ENCODE results near the gene B3GALT6. TPM values are rescaled to one million over a fixed set of nuclear protein-coding genes. Genes with fewer than 3 reads are reported as not detected.

B3GALT6 gene
- polyA plus RNA-seq, 1 experiment = 20.9 TPM

DNA sequence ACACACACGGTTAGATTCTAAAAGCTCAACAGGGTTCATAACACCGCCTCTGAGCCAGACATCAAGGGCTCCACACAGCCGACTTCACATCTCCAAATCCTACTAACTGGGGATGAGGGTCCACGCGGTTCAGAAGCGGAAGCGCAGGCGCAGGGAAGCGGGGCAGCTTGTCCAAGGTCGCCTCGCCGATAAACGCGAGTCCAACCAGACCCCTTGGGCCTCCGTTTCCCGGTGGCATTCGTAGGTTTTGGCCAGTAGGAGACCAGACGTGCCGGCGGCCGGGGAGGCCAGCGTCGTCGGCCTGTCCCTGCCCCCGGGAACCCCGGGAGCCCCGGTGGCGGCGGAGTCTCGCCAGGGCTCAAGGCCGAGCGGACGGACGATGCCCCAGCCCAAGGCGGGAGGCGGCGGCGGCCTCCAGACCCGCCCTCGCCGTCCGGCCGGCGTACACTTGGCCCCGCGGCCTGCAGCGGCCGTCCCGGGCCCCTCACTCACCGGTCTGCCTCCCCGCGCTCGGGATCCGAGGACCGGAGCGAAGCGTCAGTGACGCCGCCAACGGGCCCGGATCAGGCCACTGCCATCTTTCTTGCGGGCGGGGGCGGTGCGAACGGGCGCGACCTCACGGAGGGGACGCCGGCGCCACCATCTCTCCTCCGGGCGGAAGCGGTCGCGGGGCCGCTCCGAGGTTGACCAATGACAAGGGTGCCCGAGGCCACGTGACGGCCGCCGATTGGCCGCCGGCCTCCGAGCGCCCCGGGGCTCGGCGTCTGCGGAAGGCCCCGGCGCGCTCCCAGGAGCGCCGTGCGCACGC, 433 bp upstream of the B3GALT6 start, which contains the start of gene SDF4:
Gene SDF4 (minus strand): TSS at position 602 of the 808 bp plus-strand sequence. CDS start 3,229 bp downstream, outside the sequence.
- H3K27me3 ChIP-seq (ENCODE audit: control insufficient read depth, insufficient read depth, low read length) = no peaks in the 10 kb centered on the region
- ChIA-PET CTCF (interaction anchor here (0.7 to 3.5 kb wide), 5 partner anchors 106 to 218 kb away, joined by 3 to 32 read pairs (median 4); partner anchors contain the start of gene ISG15), POLR2A (interaction anchor here (0.6 kb wide), 1 partner anchor 40 kb away, joined by 6 read pairs; no protein-coding TSS in a partner anchor)
- peak; percentile 68 for DNase-seq (ENCODE audit: low read depth)
- TF ChIP-seq, protein P1, sequence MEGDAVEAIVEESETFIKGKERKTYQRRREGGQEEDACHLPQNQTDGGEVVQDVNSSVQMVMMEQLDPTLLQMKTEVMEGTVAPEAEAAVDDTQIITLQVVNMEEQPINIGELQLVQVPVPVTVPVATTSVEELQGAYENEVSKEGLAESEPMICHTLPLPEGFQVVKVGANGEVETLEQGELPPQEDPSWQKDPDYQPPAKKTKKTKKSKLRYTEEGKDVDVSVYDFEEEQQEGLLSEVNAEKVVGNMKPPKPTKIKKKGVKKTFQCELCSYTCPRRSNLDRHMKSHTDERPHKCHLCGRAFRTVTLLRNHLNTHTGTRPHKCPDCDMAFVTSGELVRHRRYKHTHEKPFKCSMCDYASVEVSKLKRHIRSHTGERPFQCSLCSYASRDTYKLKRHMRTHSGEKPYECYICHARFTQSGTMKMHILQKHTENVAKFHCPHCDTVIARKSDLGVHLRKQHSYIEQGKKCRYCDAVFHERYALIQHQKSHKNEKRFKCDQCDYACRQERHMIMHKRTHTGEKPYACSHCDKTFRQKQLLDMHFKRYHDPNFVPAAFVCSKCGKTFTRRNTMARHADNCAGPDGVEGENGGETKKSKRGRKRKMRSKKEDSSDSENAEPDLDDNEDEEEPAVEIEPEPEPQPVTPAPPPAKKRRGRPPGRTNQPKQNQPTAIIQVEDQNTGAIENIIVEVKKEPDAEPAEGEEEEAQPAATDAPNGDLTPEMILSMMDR (IDR thresholded peaks at IDR 0.05; ENCODE audit: insufficient read depth, low read depth, low read length) = no peak
- H3K4me3 ChIP-seq (ENCODE audit: low read depth, low read length) = peak within 1 kb of the TSS; percentile 86
- H3K36me3 ChIP-seq (ENCODE audit: control insufficient read depth, insufficient read depth, low read length) = peaks cover 22% of the 10 kb centered on the region

DNA sequence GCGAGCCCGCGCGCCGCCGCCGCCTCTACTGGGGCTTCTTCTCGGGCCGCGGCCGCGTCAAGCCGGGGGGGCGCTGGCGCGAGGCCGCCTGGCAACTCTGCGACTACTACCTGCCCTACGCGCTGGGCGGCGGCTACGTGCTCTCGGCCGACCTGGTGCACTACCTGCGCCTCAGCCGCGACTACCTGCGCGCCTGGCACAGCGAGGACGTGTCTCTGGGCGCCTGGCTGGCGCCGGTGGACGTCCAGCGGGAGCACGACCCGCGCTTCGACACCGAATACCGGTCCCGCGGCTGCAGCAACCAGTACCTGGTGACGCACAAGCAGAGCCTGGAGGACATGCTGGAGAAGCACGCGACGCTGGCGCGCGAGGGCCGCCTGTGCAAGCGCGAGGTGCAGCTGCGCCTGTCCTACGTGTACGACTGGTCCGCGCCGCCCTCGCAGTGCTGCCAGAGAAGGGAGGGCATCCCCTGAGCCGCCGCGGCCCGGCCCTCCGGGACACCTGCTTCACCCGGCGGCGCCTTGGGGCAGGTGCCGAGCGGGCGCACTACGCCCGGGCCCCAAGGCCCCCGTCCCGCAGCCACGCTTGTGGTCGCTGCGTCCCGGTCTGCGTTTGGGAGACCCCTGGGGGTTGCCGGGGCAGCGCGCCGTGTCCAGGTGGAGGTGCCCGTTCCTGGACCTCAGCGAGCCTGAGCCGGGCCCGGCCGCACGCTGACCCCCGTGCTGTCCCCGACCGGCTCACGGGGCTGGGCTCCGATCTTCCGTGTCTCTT, 944 bp downstream of the B3GALT6 start:
- TF ChIP-seq, protein P1 (IDR thresholded peaks at IDR 0.05; ENCODE audit: insufficient read depth, low read depth, low read length) = no peak
- CTCF ChIA-PET = no interaction called here
- POLR2A ChIA-PET = no interaction called here
- no peak for DNase-seq (ENCODE audit: low read depth)
- Histone ChIP-seq H3K4me3 (ENCODE audit: low read depth, low read length) (peak overlapping the region; percentile 33; the same call in 1 of the 2 replicates), H3K27me3 (ENCODE audit: control insufficient read depth, insufficient read depth, low read length) (no peaks in the 10 kb centered on the region), H3K36me3 (ENCODE audit: control insufficient read depth, insufficient read depth, low read length) (peaks cover 12% of the 10 kb centered on the region)

DNA sequence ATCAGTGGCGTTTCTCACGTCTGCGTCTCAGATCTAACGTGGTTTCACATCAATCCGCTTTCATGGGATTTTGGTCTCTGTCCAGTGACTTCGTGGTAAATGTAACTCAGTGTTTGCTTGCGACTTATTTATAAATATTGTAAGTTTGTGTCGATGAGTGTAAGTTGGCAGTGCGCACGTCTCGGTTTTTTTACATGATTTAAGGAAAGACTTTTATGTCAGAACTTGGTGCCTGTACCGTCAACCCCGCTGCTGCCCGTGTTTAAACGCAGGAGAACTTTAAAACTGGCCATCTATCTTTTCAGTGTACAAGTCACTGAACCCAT, 1.5 kb downstream of the B3GALT6 start:
- Histone ChIP-seq H3K4me3 (ENCODE audit: low read depth, low read length) (no peak overlapping the region), H3K36me3 (ENCODE audit: control insufficient read depth, insufficient read depth, low read length) (peaks cover 7% of the 10 kb centered on the region), H3K27me3 (ENCODE audit: control insufficient read depth, insufficient read depth, low read length) (no peaks in the 10 kb centered on the region)
- CTCF ChIA-PET = interaction anchor here (0.5 to 1.3 kb wide), 2 partner anchors 39 to 111 kb away, joined by 3 to 4 read pairs; no protein-coding TSS in a partner anchor
- DNase-seq (ENCODE audit: low read depth) = no peak
- TF ChIP-seq, protein P1 (IDR thresholded peaks at IDR 0.05; ENCODE audit: insufficient read depth, low read depth, low read length) = no peak
- POLR2A ChIA-PET = no interaction called here

DNA sequence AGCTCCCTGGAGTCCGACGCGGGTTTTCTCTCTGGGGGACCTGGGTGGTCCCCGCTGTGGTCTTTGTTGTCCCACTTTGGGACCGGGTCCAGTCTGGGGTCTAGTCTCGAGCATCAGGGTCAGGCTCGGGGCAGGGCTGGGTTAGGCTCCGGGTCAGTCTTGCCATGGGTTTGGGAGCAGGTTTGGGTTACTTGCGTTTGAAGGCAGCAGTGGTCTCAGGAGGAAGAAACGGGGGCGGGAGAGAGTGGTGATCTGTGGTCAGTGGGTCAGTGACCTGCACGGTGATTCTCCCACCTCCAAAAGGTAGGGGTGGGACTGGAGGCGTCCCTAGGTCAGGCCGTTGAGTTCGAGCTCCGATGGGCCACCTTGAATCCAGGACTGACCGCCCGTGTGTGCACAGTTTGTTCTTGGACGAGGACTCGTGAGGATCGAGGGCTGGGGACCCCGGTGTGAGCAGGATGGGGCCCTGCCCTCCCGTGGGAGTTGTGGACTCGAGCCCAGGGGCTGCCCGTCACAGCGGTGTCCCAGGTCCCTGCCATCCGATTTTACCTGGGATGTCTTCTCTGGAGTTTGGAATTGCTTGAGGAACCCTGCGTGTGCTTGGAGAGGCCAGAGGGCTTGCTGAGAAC, 2.3 kb downstream of the B3GALT6 start:
- ChIA-PET POLR2A (no interaction called here), CTCF (interaction anchor here (0.5 to 1.3 kb wide), 2 partner anchors 38 to 112 kb away, joined by 3 to 4 read pairs; no protein-coding TSS in a partner anchor)
- H3K36me3 ChIP-seq (ENCODE audit: control insufficient read depth, insufficient read depth, low read length) = peaks cover 5% of the 10 kb centered on the region
- no peak for DNase-seq (ENCODE audit: low read depth)
- TF ChIP-seq, protein P1 (IDR thresholded peaks at IDR 0.05; ENCODE audit: insufficient read depth, low read depth, low read length) = no peak
- H3K27me3 ChIP-seq (ENCODE audit: control insufficient read depth, insufficient read depth, low read length) = no peaks in the 10 kb centered on the region
- H3K4me3 ChIP-seq (ENCODE audit: low read depth, low read length) = no peak overlapping the region
